KOPT-K1 (cell line): ENCODE results near the gene DCLK1.

Experiments used
- H3K27ac ChIP-seq: fragments of 200-600 bp; sonication (generic); 2 replicates; pipeline ENCODE4 v1.5.1; 2016; ENCODE audit warnings: antibody characterized with exemption, mild to moderate bottlenecking, low read depth, low read length; ENCODE audit not compliant: poor library complexity, severe bottlenecking
- H3K36me3 ChIP-seq: fragments of 200-600 bp; sonication (generic); 2 replicates; pipeline ENCODE4 v1.5.1; 2017; ENCODE audit warnings: antibody characterized with exemption, mild to moderate bottlenecking, low read length, moderate library complexity; ENCODE audit not compliant: insufficient read depth
- H3K9me3 ChIP-seq: fragments of 200-600 bp; sonication (generic); 2 replicates; pipeline ENCODE4 v1.5.1; 2017; ENCODE audit warnings: antibody characterized with exemption, low read length, mild to moderate bottlenecking; ENCODE audit not compliant: insufficient read depth, poor library complexity, severe bottlenecking

Gene DCLK1

DNA sequence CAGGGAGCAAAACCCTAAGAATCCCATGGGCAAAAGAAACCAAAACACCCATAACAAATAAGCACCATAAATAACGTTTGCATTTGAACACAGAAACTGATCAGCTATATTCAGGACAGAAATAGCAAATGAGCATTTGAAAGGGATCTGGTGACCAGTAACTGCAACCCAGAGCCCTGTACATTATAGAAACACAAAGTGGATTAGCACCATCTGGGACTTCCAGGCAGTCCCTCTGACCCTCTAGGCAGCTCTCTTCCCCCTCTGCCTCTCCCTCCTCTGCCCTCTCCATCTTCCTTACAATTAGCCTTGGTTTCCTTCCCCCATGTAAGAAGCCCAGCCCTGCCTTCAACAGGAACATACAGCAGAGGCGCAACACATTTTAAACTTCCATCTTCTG, 215.0 kb downstream of the DCLK1 start:
- Histone ChIP-seq H3K27ac (no peak overlapping the region), H3K36me3 (no peaks in the 10 kb centered on the region), H3K9me3 (no peaks in the 10 kb centered on the region)

DNA sequence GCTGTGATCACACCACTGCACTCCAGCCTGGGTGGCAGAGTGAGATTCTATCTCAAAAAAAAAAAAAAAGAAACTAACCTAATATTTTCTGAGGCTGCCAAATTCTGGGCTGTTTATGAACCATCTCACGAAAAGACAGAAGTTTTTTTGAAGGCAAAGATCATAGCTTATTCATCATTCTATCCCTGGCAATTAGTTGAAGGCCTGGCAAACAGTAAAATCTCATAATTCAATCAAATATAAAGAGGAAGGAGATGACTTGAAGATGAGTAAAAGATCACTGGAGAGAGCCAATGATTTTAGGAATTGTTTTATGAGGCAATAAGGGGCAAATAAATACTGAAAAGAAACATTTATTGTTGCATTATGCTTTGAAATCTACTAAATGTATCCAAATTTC, 216.5 kb downstream of the DCLK1 start:
- H3K27ac ChIP-seq, result no peak overlapping the region
- no peaks in the 10 kb centered on the region for H3K9me3 ChIP-seq
- no peaks in the 10 kb centered on the region for H3K36me3 ChIP-seq

DNA sequence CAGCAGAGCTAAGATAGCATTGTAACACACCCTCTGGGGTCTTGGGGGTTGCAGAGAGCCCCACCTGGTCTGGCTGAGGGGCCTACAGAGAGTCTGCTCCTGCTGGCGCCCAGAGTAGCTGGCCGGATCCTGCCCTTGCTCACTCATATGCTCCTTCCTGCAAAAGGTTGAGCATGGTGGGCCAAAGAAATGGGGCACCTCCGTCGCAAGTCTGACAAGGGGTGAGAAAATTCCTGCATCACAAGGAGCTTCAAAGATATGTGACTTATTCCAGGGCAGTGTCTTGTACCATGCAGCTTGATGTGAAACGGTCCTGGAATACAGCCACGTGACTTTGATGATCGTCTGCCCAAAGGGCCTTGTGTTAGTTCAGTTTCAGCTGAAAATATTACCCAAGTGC, 218.3 kb downstream of the DCLK1 start:
- no peaks in the 10 kb centered on the region for H3K36me3 ChIP-seq
- H3K9me3 ChIP-seq, result no peaks in the 10 kb centered on the region
- no peak overlapping the region for H3K27ac ChIP-seq

DNA sequence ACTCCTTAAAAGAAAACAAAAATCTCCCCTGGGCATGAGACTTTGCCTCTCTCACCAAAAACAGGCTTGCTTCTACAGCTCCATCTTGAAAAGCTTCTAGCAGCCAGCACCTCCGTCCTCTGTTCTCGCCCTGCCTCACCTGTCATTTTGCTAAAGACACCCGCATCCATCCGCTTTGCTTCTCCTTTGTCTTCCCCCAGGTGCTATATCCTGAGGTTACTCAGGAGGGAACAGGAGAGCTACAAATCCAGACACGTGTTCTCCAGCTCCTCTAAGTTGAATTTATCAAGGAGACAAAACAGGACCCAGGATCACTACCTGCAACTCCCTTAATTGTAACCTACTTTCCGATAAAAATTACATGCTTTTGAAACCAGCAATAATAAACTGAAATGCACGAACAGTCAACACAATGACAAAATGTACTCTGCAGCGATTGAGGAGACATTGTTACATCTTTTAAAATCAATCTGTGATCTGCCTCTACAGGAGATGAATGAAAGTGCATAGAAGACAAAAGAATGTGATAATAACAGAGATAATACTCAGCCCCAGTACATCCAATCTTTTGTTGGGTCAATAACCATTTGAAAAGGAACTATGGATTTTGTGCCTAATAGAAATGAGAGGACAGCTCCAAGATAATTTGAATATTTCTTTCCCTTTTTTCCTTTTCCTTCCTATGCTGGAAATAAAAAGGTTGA, 221.2 kb downstream of the DCLK1 start:
- H3K36me3 ChIP-seq, result no peaks in the 10 kb centered on the region
- no peaks in the 10 kb centered on the region for H3K9me3 ChIP-seq
- no peak overlapping the region for H3K27ac ChIP-seq

DNA sequence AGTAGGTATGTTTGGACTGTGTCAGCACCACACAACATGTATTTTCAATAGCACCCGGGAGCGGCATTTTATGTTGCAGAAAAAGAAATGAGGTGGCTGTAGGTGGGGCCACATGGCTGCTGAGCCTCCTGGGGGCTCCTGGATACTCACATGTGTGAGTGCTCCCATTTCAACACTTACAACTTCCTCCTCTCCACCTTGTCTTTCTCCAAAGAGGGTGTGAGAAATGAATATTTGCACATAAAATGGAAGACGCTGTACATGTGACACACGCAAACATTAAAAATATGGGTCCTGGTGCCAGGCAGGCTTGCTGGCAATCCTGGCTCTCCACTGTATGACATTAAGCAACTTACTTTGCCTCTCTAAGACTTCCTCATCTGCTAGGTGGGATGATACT, 222.1 kb downstream of the DCLK1 start:
- H3K9me3 ChIP-seq, result no peaks in the 10 kb centered on the region
- no peaks in the 10 kb centered on the region for H3K36me3 ChIP-seq

DNA sequence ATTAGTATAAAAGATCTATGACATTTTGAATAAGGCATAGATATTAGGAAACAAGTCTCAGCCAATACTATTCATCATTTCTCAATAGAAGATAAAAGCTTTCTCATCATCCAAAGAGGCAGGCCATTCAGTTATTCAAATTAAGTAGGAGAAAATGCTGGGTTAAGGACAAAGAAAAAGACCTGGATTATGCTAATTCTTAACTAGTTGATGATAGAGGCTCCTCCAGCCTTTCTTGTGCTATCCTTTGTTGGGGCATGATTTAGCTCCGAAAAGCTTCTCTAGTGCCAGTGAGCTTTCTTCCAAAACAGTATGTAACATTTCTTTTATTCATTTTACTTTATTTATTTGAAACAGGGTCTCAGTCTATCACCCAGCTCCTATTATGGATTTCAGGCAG, 223.0 kb downstream of the DCLK1 start:
- Histone ChIP-seq H3K27ac (no peak overlapping the region), H3K36me3 (no peaks in the 10 kb centered on the region), H3K9me3 (no peaks in the 10 kb centered on the region)

More for the DNA sequence above, 222.1 kb downstream of the DCLK1 start:
- H3K27ac ChIP-seq, result no peak overlapping the region

DNA sequence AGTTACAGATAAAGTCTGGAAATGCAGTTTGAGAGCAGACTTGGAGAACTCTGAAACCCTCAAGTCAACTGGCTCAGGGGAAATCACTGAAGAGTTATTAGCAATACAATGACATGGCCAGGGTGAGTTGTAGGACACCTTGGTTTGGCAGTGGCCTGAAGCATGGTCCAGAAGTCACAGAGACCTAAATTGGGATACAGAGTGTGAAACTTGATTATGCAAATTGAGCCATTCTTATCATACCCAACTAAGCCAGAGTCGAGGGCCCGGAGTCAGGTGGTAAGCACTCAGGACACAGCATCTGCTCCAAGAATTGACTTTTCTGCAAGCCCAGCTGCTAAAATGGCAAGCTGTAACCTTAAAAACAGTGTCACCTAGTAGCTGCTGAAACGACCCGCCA, 224.5 kb downstream of the DCLK1 start:
- no peaks in the 10 kb centered on the region for H3K9me3 ChIP-seq
- no peaks in the 10 kb centered on the region for H3K36me3 ChIP-seq
- H3K27ac ChIP-seq, result no peak overlapping the region

DNA sequence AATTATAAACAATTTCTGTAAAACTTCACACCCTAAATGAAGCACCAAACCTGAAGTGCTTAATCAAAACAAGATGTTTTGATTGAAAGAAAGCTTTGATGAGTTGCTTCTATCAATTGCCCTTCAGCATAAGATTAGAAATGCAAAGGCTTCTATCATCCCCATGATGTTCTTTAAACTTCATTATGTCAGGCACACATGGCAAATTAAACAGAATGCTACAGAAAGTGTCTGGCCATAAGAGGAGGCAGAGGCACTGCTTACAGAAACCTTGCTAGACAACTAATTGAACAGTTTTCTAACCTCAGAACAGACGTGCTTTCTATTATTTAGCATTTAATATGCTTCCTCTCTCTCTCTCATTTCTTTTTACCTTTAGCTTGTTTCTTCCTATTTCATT, 228.1 kb downstream of the DCLK1 start:
- no peaks in the 10 kb centered on the region for H3K36me3 ChIP-seq
- no peaks in the 10 kb centered on the region for H3K9me3 ChIP-seq
- H3K27ac ChIP-seq, result no peak overlapping the region

DNA sequence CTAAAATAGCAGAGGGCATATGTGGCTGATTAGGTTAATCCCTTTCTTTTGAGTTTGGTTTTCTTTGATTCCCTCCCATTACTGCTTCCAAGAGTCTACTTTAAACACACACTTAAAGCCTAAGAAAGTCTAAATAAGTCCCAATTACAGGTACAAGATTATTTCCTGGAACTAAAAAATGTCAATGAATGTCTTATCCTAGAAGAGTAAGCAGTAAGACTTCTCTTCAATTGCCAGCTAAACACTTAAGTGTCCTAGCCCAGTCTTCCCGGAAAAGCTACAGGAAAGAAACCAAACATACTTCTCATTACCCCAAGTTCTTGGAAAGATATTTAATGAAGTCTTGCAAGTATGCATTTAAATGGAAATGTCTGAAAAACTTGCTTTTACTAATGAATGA, 233.1 kb downstream of the DCLK1 start:
- no peaks in the 10 kb centered on the region for H3K36me3 ChIP-seq
- H3K27ac ChIP-seq, result no peak overlapping the region

DNA sequence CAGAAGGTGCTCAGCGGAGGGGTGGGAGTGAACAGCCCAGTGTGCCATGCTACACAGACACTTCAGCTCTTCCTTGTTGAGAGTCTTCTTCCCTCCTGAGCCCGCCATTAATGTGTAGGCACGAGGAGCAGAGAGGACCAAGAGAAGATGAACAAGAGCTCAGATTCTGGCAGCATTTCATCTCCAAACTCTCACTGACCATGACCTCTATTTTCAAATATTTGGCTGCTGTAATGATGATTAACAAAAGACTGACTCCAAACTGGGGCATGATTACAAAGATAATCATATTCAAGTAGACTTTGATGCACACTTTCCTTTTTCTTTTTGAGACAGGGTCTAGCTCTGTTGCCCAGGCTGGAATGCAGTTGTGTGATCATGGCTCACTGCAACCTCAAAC, 236.5 kb downstream of the DCLK1 start:
- Histone ChIP-seq H3K27ac (no peak overlapping the region), H3K9me3 (no peaks in the 10 kb centered on the region), H3K36me3 (no peaks in the 10 kb centered on the region)

More for the DNA sequence above, 233.1 kb downstream of the DCLK1 start:
- H3K9me3 ChIP-seq, result no peaks in the 10 kb centered on the region

DNA sequence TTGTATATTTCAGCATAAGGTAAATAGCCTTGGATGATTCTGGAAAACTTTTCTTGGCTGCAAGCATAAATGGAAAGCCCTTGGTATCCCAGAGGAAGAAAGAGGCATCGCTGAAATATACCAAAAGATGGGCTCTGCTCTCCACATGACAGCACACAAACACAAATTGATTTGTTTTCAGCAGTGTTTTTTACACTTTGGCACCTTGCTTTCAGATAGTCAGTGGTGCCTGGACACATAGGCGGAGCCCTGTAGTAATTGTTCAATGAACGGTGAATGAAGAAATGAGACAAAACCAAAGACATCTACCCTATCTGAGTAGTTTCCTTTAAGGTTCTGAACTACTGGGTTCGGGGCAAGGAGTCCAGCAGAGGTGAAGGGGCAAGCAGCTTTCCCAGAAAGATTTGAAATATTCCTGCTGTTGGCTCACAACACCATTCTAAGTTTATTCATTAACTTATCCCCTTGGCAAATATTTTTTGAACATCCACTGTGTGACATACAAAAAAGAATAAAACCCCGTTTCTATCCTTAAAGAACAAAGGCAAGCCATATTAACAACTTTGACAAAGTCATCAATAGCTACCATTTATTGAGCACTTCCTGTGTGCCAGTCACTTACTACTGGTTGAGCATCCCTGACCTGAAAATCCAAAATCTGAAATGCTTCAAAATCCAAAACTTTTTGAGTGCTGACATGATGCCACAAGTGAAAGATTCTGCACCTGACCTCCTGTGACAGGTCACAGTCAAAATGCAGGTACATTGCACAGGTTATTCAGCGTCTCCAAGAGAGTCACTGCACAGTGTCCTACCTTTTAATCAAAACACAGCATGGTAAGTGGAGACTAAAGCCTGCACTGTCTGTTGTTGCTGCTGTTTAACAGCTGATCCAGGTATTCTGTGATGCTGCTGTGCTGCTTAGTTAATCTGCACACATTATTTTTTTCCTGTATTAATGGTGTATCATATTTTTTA, 238.1 kb downstream of the DCLK1 start:
- no peak overlapping the region for H3K27ac ChIP-seq
- H3K9me3 ChIP-seq, result no peaks in the 10 kb centered on the region
- H3K36me3 ChIP-seq, result no peaks in the 10 kb centered on the region

DNA sequence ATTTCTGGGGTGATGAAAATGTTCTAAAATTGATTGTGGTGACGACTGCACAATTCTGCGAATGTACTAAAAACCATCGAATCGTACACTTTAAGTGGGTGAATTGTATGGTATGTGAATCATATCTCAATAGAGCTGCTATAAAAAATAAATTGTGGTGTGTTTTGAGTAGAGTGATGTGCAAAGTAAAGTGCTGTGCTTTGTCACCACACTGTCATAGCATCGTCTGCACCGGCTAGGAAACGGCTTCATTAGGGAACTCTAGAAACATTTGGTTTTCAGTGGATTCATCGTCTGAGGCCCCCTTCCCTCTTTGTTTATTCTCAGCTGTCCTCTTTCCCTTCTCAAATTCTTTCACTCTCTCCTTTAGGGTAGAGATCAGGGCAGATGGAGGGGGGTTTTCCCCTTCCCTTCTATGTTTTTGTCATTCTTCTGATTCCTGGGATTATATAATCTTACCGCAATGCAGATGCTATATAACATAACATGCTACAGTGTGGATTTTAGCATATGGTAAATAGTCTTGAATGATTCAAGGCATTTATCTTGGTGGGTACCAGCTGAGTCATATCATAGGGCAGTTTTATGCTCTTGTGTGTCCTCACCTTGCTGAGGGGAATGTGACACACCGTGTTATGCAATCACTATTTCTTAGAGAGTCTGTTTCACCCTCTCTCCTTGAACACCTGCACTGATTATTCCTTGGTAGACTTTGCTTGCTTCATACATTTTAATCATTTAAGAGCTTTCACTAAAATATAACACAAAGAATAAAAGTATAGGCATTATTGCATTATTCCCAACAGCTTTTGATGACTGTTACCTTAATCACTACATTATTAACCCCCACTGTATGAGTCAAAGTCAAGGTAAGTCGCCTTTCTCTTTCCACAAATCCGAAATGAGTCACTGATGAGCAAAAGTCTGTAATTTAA, 239.4 kb downstream of the DCLK1 start:
- Histone ChIP-seq H3K36me3 (no peaks in the 10 kb centered on the region), H3K9me3 (no peaks in the 10 kb centered on the region), H3K27ac (no peak overlapping the region)

DNA sequence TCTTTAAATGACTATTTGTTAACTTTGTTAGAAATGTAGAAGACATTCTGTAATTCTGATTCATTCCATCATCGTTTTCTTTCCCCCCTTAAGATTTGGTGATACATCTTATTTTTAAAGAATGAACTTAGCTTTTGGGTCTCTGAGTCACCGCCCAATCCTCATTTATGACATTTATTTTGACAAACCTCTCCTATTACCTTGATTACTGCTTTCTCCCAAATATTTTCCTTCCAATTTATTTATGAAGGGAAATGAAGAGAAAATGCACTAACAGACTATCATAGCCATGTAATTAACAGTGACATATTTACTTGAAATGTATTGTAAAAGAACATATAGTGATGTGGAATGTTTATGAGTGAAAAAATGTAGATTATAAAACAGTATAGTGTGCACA, 241.6 kb downstream of the DCLK1 start:
- Histone ChIP-seq H3K36me3 (no peaks in the 10 kb centered on the region), H3K9me3 (no peaks in the 10 kb centered on the region), H3K27ac (no peak overlapping the region)

DNA sequence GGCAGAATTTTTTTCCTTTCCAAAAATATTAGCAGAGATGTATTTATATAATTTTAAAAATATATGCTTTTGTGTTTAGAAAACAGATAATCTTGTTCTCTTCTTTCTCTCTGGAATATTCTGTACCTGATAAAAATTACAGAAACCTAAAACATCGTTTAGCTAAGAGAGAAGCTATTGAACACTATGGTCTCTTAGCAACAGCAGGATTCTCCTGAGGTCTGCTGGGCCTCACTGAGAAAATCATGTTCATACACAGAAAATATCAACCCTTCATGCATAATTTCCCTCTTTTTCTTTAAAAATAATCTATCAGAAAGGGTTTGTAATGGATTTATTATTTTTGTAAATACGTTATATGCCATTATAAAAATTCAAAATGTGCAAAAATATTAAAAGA, 242.2 kb downstream of the DCLK1 start:
- Histone ChIP-seq H3K27ac (no peak overlapping the region), H3K9me3 (no peaks in the 10 kb centered on the region), H3K36me3 (no peaks in the 10 kb centered on the region)

DNA sequence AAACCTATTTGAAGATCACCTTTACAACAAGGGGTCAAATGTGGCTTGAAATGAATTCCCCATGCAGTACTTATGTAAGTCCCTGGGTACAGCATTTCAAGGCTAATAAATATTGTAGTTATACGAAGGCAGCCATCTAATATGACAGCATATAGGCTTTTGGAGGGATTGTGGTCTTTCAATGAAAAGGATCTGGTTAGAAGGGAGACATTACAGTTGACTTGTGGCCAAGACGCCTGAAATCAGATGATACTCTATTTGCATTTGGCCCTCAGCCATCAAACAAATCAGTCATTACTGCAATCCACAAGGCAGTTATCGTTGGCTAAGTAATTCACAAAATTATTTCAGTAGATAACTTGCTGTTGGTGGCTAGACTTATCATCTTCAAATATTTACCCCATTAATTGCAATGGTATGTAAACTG, 242.7 kb downstream of the DCLK1 start:
- Histone ChIP-seq H3K27ac (no peak overlapping the region), H3K9me3 (no peaks in the 10 kb centered on the region), H3K36me3 (no peaks in the 10 kb centered on the region)
